WI38 (cell line): Measurements from ENCODE around the gene RWDD3.
A peak's percentile ranks its signal among the peaks of the same experiment; 100 is the strongest.

Experiments used
- H3K4me3 ChIP-seq: 2 replicates; pipeline ENCODE4 v1.5.1; 2011; ENCODE audit warnings: low read depth, mild to moderate bottlenecking, control low read depth, low read length
- TF ChIP-seq, protein P1 (sequence below): IDR thresholded peaks from 2 replicates; pipeline ENCODE4 v1.5.1; 2012; ENCODE audit warnings: low read depth, mild to moderate bottlenecking, control low read depth, low read length

RWDD3 gene, protein sequence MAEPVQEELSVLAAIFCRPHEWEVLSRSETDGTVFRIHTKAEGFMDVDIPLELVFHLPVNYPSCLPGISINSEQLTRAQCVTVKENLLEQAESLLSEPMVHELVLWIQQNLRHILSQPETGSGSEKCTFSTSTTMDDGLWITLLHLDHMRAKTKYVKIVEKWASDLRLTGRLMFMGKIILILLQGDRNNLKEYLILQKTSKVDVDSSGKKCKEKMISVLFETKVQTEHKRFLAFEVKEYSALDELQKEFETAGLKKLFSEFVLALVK

DNA sequence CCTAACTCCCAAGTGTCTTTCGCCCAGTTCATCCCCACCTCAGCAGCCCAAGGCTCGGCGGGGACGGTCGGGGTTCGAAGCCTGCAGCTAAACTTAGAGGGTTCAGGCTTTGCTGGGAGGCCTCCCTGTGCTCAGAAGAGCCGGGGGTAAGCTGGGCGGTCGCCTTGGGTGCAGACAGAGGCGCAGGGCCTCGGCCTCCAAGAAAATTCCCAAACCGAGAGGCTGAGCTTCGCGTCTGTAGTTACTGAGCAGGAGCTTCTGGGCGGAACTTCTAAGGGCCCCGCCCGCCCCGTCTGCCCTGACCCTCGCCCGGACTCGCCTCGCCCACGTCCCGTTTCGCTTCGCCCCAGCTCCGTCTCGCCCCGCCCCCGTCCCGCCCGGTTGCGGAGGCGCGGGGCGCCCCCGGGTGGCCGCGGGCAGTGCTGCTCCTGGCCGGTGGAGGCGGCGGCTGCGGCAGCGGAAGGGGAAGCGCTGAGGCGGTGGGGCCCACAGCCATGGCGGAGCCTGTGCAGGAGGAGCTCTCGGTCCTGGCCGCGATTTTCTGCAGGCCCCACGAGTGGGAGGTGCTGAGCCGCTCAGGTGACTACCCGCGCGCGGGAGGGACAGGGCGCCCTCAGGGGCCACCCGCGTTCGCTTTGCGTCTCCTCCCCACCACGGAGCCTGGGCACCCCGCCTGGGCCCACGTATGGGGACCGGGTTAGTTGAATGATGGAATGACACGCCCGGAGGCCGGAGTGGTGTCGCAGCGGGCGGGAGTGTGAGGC, at the start of gene RWDD3:
RWDD3 (plus strand) TSS at position 474 of the 764 bp plus-strand sequence; CDS start at position 495, 21 bp downstream.
- TF ChIP-seq, protein P1, sequence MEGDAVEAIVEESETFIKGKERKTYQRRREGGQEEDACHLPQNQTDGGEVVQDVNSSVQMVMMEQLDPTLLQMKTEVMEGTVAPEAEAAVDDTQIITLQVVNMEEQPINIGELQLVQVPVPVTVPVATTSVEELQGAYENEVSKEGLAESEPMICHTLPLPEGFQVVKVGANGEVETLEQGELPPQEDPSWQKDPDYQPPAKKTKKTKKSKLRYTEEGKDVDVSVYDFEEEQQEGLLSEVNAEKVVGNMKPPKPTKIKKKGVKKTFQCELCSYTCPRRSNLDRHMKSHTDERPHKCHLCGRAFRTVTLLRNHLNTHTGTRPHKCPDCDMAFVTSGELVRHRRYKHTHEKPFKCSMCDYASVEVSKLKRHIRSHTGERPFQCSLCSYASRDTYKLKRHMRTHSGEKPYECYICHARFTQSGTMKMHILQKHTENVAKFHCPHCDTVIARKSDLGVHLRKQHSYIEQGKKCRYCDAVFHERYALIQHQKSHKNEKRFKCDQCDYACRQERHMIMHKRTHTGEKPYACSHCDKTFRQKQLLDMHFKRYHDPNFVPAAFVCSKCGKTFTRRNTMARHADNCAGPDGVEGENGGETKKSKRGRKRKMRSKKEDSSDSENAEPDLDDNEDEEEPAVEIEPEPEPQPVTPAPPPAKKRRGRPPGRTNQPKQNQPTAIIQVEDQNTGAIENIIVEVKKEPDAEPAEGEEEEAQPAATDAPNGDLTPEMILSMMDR: peak; percentile 52
- peak within 1 kb of the TSS; percentile 88 for H3K4me3 ChIP-seq

DNA sequence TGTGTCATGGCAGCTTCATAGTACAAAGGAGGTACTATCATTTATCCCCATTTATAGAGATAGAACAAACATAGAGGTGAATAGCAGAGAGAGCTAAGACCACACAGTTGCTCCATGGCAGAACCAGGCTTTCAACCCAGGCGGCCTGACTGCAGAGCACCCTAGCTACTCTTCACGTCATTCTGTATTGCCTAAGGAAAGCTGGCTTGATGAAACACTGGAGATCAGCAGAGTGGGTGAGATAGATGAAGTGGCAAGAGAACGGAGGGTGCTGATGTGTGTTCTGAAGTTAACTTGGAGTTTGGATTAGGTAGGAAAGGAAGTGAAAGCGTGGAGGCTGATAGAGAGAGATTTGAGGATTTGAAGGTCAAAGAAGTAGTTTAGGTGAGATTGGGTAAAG, 47.9 kb upstream of the RWDD3 start:
- TF ChIP-seq, protein P1: no peak
- no peak overlapping the region for H3K4me3 ChIP-seq

DNA sequence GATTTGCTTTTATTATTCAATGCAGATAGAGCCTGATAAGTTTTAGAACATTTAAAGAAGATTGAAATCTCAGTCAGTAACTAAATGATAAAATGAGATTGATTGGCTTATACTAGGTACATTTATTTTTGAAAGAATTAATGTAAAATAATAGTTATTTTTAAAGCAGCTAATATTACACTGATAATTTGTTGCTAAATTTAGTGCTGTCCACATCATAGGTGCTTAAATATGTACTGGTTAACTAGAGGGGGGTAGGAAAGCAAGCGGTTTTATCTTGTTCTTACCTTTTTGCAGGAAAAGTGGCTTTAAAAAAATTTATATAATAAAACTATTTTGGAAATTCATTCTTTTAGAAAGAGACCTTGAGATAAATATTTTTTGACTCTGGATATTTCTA, 40.4 kb upstream of the RWDD3 start:
- no peak overlapping the region for H3K4me3 ChIP-seq
- TF ChIP-seq, protein P1: no peak

DNA sequence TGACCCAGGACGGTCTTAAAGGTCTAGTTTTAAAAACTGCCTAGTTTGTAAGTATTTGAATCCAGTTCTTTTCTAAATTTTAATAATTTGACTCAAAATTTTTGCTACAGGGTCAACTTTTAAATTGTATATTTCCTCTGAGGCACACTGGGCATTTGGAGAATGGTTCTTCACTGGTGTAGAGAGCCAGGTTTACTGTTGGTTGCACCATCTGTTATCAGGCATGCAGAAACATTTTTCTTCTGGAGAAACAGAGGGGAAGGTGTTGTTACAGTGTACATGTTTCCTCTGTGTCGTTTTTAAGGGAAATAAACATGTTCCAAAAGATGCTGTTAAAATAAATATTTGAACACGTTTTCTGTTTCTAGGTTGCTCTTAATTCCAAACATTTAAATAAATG, 39.0 kb upstream of the RWDD3 start:
- H3K4me3 ChIP-seq: no peak overlapping the region
- TF ChIP-seq, protein P1: no peak

DNA sequence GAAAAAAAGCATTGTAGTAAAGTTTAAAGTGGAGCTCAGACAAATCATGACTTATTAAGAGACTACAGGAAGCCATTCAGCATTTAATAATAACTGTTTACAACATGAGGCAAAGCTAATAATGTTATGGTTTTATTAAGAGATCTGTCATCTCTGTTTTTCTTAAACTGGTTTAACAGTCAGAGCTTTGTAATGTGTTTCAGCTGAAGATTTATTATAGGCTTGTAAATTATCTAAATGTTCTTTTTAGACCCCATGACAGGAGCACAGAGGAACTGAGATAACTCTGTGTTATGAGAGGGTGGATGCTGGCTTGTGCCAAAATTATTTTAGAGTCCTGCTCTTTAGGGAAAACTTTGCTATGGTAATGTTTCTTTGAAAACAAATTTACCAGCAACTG, 38.0 kb upstream of the RWDD3 start:
- TF ChIP-seq, protein P1: no peak
- H3K4me3 ChIP-seq: no peak overlapping the region

DNA sequence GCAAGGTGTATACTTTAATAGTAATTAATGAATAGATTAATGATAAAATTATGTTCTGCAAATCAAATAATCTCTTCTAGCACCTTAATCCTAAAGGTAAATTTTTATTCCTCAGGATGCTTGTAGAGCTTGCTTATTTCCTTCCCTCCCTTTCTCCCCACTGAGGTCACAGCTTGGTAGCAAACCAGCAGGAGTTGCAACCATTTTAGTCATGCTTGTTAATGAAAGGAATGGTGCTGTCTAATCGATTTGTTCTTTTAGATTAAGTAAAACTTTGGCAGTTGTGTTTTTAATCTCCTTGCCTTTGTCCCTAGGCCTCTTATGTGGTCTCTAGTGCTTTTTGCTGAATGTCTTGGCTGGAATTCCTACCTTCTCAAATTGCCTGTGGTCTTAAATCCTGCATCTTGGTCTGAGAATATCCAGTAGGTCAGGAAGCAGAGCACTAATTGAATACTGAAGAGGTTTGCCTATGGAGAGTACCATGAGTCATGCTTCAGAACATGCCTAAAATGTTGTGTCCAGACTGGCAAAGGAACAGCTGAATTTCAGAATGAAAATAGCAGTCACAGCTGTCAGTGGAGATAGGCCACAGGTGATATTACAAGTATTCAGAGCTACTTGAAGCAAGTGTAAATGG, 36.3 kb upstream of the RWDD3 start:
- H3K4me3 ChIP-seq: no peak overlapping the region
- TF ChIP-seq, protein P1: no peak

DNA sequence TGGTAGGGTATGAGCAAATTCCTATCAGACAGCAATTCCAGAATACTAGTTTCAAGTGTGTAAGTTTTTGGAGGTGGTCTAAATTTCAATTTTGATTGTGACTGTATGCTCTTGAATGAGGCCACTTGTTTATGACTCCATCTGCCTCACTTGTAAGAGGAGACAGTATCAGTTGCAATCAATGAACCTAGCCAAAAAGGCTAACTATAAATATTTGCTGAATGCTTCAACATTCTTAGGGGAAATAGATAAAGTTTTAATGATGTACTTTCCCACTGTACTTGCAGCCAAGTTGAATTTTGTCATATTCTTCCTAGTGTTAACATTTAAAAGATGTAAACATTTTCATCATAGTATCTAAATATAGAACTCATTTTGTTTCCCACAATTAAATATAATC, 32.1 kb upstream of the RWDD3 start:
- TF ChIP-seq, protein P1: no peak
- H3K4me3 ChIP-seq: no peak overlapping the region
